ENCODE data around the gene TMEM204. TPM values are rescaled to one million over a fixed set of nuclear protein-coding genes. Genes with fewer than 3 reads are reported as not detected.

The TMEM204 gene
- total RNA-seq, 1 experiment from 2014 or later: 37.2 TPM

DNA sequence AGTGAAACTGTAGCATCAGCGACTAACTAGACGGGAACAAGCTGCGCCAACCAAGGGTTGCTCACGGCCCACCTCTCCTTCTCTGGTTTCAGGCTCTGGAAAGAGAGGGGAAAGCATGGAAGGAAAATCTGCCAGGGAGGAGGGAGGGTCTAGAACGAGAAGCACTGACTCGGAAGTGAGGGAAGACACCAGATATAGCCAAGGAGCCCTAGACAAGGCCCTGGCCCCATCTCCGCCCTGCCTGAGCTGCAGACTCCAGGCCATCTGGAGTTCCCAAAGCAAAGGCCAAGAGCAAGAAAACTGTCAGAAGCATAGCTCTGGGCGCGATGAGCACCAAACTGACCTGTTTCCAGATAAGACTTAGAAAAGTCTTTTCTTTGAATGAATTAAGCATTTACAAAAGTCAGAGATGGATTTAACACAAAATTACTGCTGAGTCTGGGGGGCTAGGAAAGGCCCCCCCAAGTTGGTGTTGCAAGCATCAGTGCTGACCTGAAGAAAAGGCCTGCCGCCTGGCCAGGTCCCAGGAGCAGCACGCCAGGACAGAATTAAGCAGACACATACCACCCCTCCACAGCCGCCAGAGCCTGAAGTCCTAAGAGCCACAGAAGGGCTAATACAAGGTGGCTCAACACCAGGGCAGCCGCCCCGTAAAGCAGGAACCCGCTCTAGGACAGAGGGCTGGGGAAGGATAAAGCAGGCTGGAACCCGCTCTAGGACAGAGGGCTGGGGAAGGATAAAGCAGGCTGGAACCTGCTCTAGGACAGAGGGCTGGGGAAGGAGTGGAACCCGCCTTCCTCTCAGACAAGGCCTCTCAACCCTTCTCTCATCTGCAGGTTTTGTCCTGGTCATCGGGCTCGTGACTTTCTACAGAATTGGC lies 20.7 kb downstream of the TMEM204 start:
- no peak for DNase-seq (ENCODE audit: low read depth)

DNA sequence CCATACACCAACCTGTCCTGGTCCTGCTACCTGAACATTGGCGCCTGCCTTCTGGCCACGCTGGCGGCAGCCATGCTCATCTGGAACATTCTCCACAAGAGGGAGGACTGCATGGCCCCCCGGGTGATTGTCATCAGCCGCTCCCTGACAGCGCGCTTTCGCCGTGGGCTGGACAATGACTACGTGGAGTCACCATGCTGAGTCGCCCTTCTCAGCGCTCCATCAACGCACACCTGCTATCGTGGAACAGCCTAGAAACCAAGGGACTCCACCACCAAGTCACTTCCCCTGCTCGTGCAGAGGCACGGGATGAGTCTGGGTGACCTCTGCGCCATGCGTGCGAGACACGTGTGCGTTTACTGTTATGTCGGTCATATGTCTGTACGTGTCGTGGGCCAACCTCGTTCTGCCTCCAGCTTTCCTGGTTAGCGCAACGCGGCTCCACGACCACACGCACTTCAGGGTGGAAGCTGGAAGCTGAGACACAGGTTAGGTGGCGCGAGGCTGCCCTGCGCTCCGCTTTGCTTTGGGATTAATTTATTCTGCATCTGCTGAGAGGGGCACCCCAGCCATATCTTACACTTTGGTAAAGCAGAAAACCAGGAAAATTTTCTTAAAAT lies 21.5 kb downstream of the TMEM204 start:
- no peak for DNase-seq (ENCODE audit: low read depth)

- DNase-seq (ENCODE audit: low read depth): no peak
Observed at GRCh38 chr16:1556254-1556653, 22.8 kb downstream of the TMEM204 start.

GRCh38 chr16:1557074-1557473 lies 23.6 kb downstream of the TMEM204 start:
- no peak for DNase-seq (ENCODE audit: low read depth)

GRCh38 chr16:1557576-1557975 lies 24.1 kb downstream of the TMEM204 start:
- no peak for DNase-seq (ENCODE audit: low read depth)

DNA sequence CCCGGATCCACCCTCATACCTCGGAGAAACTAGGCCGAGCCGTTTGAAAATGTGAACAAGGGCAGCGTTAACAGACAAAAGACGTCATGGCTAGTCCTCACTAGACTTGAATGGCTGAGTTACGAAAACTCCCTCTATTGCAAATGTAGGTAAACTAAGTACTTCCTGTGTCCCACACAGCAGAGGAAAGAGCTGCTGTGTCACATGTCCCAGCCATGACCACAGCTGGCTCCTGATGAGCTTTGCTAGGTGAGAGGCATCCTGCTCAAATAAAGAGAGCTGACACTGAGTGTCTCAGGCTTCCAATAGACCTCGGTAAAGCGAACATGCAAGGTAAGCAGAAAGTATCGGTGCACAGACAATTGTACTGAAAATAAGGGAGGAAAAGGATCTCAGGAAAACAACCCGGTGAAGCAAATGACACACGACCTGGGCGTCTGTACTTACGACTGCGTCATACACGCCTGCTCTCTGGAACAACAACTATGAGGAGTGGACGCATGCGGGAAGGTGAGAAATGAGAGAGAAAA lies 26.0 kb downstream of the TMEM204 start:
- DNase-seq (ENCODE audit: low read depth): no peak

DNA sequence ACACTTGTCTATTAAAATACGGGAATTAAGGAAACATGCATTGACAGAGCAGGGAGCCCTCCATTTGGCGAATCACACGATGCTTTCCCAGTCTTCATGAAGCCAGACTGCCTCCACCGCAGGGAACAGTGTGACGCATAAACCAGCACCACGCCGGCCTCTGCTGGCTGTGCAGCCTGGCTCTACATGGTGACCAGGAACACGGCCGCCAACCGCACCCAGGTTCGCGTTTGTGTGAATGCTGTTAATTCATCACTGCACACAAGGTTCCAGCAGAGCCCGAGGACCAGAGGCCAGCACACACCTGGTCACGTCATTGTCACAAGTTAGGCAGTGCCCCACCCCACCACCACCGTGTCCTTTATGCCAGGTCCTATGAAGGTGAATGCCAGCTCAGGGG lies 26.7 kb downstream of the TMEM204 start:
- DNase-seq (ENCODE audit: low read depth): no peak

DNA sequence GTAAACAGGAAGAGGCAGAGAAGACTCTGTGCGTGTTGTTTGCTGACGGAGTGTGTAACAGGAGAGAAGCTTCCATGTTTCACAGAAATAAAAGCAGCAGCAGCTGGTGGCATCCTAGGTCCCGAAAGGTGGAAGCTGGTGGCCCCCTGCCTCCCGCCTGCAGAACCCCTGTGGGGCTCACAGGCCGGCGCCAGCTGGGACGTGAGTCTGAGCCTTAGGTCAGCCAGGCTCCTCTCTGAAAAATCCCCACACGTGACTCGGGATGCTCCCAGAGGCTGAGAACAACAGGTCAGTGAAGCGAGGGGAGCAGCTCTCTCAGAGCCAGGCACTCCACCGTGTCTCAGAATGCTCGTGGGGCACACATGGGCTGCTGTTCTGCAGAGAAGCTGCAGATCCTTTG lies 27.4 kb downstream of the TMEM204 start:
- no peak for DNase-seq (ENCODE audit: low read depth)

DNA sequence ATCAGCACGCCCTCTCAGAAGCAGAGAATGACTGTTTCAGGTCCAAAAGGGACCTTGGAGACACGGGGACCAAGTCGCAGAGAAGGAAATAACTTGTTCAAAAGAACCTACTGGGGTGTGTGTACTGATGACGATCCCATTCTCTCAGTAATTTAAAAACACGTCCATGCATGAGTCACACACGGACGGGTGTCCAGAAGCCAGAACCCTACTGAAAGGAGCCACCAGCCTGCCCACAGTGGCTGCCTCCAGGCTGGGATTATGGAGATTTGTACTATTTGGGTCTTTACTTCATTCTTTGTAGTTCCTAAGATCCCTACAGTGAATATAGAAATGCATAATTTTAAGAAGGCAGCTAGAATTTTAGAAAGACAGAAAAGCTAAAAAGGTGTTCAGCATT lies 27.8 kb downstream of the TMEM204 start:
- DNase-seq (ENCODE audit: low read depth): peak; percentile 28

DNA sequence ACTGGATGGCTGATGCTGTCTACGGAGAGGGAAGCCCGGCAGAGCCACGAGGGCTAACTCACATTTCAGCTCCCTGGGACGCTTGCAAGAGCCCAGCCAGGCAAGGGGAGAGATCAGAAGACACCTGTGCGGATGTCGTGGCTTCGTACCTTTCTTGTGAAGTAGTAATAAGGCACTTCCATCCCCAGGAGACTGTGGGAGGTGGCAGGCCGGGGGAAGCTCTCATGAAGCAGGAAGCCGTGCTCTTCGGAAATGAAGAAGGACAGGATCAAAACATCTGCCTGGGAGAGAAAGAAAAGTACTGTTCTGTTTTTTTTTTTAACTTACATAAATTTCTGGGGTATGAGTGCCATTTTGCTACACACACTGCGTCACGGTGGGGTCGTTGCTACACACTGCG lies 28.4 kb downstream of the TMEM204 start:
- DNase-seq (ENCODE audit: low read depth): no peak

- no peak for DNase-seq (ENCODE audit: low read depth)
Observed at GRCh38 chr16:1563786-1564185, 30.3 kb downstream of the TMEM204 start.

GRCh38 chr16:1564325-1564724 lies 30.9 kb downstream of the TMEM204 start:
- no peak for DNase-seq (ENCODE audit: low read depth)

- DNase-seq (ENCODE audit: low read depth): no peak
Observed at GRCh38 chr16:1565083-1565805, 31.8 kb downstream of the TMEM204 start.

DNA sequence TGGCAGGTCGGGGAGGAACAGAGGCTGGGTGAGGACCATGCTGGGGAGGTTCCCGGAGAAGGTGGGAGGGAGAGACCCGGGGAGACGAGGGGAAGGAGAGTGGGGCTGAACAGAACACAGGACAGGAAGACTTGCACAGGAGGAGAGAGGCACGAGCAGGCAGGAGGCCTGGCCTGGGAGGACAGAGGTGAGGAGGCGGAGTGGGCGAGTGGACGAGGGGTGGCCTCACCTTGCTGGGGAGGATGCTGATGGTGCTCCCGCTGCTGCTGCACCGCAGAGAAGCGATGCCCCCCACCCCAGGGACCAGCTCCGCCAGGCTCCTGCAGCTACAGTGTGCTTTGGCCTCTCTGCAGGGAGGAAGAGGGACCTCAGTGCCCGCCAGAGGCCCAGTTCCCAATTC lies 34.5 kb downstream of the TMEM204 start:
- no peak for DNase-seq (ENCODE audit: low read depth)

- DNase-seq (ENCODE audit: low read depth): no peak
Observed at GRCh38 chr16:1571012-1571671, 37.7 kb downstream of the TMEM204 start.

DNA sequence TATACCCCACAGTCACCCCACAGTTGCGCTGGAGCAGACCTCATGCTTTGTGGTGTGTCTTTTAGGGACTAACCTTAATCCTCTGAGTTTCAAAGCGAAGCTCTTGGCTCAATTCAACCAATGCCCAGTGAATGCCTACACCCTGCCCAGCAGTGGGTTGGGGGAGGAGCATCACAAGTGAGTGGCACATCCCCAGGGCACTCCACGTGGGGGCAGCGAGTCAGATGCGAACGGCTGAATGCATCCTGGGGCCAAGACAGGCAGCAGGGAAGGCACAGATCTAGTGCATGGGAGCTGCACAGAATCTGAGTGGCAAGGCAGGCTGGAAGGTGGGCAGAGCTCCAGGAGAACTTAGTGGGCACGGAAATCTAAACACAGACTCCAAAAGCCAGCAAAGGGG lies 39.2 kb downstream of the TMEM204 start:
- peak; percentile 25 for DNase-seq (ENCODE audit: low read depth)

DNA sequence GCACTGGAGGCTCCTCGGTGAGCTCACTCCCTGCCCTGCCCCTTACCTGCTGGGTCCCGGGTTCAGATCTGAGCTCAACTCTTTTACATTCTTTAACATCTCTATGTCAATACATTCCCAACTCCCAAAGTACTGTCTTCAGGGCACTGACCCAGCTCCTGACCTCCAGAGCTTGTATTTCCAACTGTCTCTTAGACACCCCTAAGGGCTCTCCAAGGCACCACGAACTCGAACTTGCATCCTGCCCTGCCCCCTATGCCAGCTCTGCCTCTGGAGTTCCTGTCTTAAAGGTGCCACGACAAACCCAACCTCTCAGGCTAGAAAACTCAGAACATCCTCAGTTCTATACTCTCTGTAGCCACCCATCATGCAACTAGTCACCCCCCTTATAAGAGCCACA lies 39.8 kb downstream of the TMEM204 start:
- no peak for DNase-seq (ENCODE audit: low read depth)

- DNase-seq (ENCODE audit: low read depth): peak; percentile 47
Observed at GRCh38 chr16:1575578-1575977, 42.1 kb downstream of the TMEM204 start.

GRCh38 chr16:1579214-1579613 lies 45.7 kb downstream of the TMEM204 start:
- DNase-seq (ENCODE audit: low read depth): no peak

DNA sequence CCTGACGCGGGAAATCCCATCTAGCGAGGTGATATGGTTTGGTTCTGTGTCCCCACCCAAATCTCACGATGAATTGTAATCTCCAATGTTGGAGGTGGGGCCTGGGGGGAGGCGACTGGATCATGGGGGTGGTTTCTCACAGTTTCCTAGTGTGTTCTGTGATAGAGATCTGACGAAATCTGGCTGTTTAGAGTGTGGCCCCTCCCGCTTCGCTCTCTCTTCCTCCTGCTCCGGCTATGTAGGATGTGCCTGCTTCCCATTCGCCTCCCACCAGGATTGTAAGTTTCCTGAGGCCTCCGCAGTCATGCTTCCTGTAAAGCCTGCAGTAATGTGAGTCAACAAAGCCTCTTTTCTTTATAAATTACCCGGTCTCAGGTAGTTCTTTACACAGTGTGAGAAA lies 46.8 kb downstream of the TMEM204 start:
- DNase-seq (ENCODE audit: low read depth): peak; percentile 10

- no peak for DNase-seq (ENCODE audit: low read depth)
Observed at GRCh38 chr16:1580956-1581355, 47.5 kb downstream of the TMEM204 start.

Measured in HT1080 (cell line).